Suprapubic skin (tissue), 4 donors: ENCODE data around the gene CIART. TPM values are rescaled to one million over a fixed set of nuclear protein-coding genes. Genes with fewer than 3 reads are reported as not detected.

Source experiments
- DNase-seq, 2 donors: peaks; one replicate each; pipeline ENCODE4 v3.0.0-alpha.2; 2019; ENCODE audit warnings: low spot score in 2 of 2
- H3K27ac ChIP-seq: fragments of 200-600 bp; sonication (generic); one replicate; pipeline ENCODE4 v1.5.1; 2019
- H3K27me3 ChIP-seq: fragments of 200-600 bp; sonication (generic); one replicate; pipeline ENCODE4 v1.5.1; 2019
- H3K36me3 ChIP-seq: fragments of 200-600 bp; sonication (generic); one replicate; pipeline ENCODE4 v1.5.1; 2019
- H3K4me1 ChIP-seq: fragments of 200-600 bp; sonication (generic); one replicate; pipeline ENCODE4 v1.5.1; 2019
- H3K4me3 ChIP-seq: fragments of 200-600 bp; sonication (generic); one replicate; pipeline ENCODE4 v1.5.1; 2019; ENCODE audit warnings: mild to moderate bottlenecking
- H3K9me3 ChIP-seq: fragments of 200-600 bp; sonication (generic); one replicate; pipeline ENCODE4 v1.5.1; 2019
- CTCF ChIP-seq, 2 donors: fragments of 200-600 bp in 1 of 2; fragments of 450-650 bp in 1 of 2; sonication (generic) in 1 of 2; IDR thresholded peaks; one replicate each; pipeline ENCODE4 v1.5.1; 2016 to 2019; ENCODE audit warnings: antibody characterized with exemption in 2 of 2, mild to moderate bottlenecking in 1 of 2, moderate library complexity in 1 of 2
- EP300 ChIP-seq: sonication (generic); formaldehyde crosslinking; IDR thresholded peaks from one replicate; pipeline ENCODE4 v1.6.1; 2017; ENCODE audit warnings: antibody characterized with exemption
- POLR2A ChIP-seq, 2 donors: fragments of 450-650 bp; IDR thresholded peaks; one replicate each; pipeline ENCODE4 v1.6.1; 2017; ENCODE audit warnings: antibody characterized with exemption in 2 of 2, mild to moderate bottlenecking in 2 of 2, moderate library complexity in 2 of 2
- POLR2AphosphoS5 ChIP-seq, 3 donors: sonication (generic); formaldehyde crosslinking; IDR thresholded peaks; one replicate each; pipeline ENCODE4 v1.6.1; 2017; ENCODE audit warnings: antibody characterized with exemption in 3 of 3
- WGBS: methylation state at CpG from one replicate; pipeline ENCODE4 v1.1.5; 2018; 5-methylcytosine and 5-hydroxymethylcytosine counted together
- total RNA-seq, 4 donors: library from RNA; depleted of rRNA; stranded (reverse); fragments of >200 nt; gene quantifications; one replicate each; pipeline ENCODE4 v1.1.0, GENCODE V29; 2016

The CIART gene
- total RNA-seq, 4 donors from 2014 or later, result 15.8 to 37.4 (median 28.1) TPM

GRCh38 chr1:150267896-150268295 is 14.5 kb upstream of the CIART start:
- WGBS, result 42% methylated on average over 6 of the region's 6 CpGs
- H3K36me3 ChIP-seq, result peaks cover 29% of the 10 kb centered on the region
- H3K4me3 ChIP-seq, result peak overlapping the region; percentile 93
- no peak for DNase-seq
- peaks cover 26% of the 10 kb centered on the region for H3K4me1 ChIP-seq
- no peaks in the 10 kb centered on the region for H3K27me3 ChIP-seq
- no peak for TF ChIP-seq POLR2AphosphoS5 (IDR thresholded peaks at IDR 0.05)
- TF ChIP-seq POLR2A (IDR thresholded peaks at IDR 0.05), result no peak
- TF ChIP-seq EP300, result no peak
- no peak for TF ChIP-seq CTCF (IDR thresholded peaks at IDR 0.05)
- peak overlapping the region; percentile 96 for H3K27ac ChIP-seq
- no peaks in the 10 kb centered on the region for H3K9me3 ChIP-seq

DNA sequence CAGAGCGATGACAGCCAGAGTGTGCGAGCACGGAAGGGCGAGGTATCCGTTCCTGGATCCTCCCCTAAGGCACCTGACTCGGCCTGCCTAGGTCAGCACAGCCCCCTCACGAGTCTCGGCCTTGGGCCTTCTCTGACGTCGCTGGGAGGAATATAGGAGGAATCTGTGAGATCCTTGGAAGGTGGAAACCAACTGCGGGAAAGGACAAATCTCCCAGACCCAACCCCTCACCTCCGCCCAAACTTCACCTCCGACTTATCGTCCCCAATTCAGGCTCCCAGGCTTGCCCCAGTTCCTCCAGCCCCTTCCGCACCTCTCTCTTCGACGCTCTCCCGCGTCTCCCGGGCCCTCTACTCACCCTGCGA is 14.0 kb upstream of the CIART start:
- peaks cover 29% of the 10 kb centered on the region for H3K36me3 ChIP-seq
- H3K27ac ChIP-seq, result peak overlapping the region; percentile 96
- no peaks in the 10 kb centered on the region for H3K9me3 ChIP-seq
- under 1% methylated on average over 18 of the region's 21 CpGs for whole genome bisulfite sequencing
- H3K27me3 ChIP-seq, result no peaks in the 10 kb centered on the region
- no peak for DNase-seq
- H3K4me1 ChIP-seq, result peaks cover 28% of the 10 kb centered on the region
- no peak for TF ChIP-seq EP300
- TF ChIP-seq POLR2A (IDR thresholded peaks at IDR 0.05), result no peak
- peak in 1 of 3 donors; percentile 11 for TF ChIP-seq POLR2AphosphoS5 (IDR thresholded peaks at IDR 0.05)
- no peak for TF ChIP-seq CTCF (IDR thresholded peaks at IDR 0.05)
- peak overlapping the region; percentile 93 for H3K4me3 ChIP-seq

GRCh38 chr1:150268705-150269403 is 13.5 kb upstream of the CIART start, which contains the start of gene APH1A:
TSS of gene APH1A (minus strand) at chr1:150269016. CDS start at chr1:150268810, 206 bp downstream.
- peak within 1 kb of the TSS; percentile 93 for H3K4me3 ChIP-seq
- H3K9me3 ChIP-seq, result no peaks in the 10 kb centered on the region
- H3K27ac ChIP-seq, result peak within 1 kb of the TSS; percentile 96
- no peaks in the 10 kb centered on the region for H3K27me3 ChIP-seq
- peaks cover 29% of the 10 kb centered on the region for H3K36me3 ChIP-seq
- TF ChIP-seq POLR2A (IDR thresholded peaks at IDR 0.05) (peak in 1 of 2 donors; percentile 17), CTCF (IDR thresholded peaks at IDR 0.05) (no peak), EP300 (no peak), POLR2AphosphoS5 (IDR thresholded peaks at IDR 0.05) (peak in 2 of 3 donors; percentile 88 to 95)
- peaks cover 28% of the 10 kb centered on the region for H3K4me1 ChIP-seq
- under 1% methylated on average over 35 of the region's 49 CpGs for WGBS
- peak; percentile 99 for DNase-seq

- H3K36me3 ChIP-seq, result peaks cover 26% of the 10 kb centered on the region
- TF ChIP-seq CTCF (IDR thresholded peaks at IDR 0.05), result no peak
- TF ChIP-seq POLR2A (IDR thresholded peaks at IDR 0.05), result no peak
- TF ChIP-seq EP300, result no peak
- no peak for TF ChIP-seq POLR2AphosphoS5 (IDR thresholded peaks at IDR 0.05)
- H3K27me3 ChIP-seq, result no peaks in the 10 kb centered on the region
- H3K27ac ChIP-seq, result peak overlapping the region; percentile 96
- no peak for DNase-seq
- peaks cover 28% of the 10 kb centered on the region for H3K4me1 ChIP-seq
- H3K4me3 ChIP-seq, result peak overlapping the region; percentile 93
- H3K9me3 ChIP-seq, result no peaks in the 10 kb centered on the region
- WGBS, result 33% methylated on average over 10 of the region's 10 CpGs
These were observed 12.9 kb upstream of the CIART start for GRCh38 chr1:150269451-150269850.

DNA sequence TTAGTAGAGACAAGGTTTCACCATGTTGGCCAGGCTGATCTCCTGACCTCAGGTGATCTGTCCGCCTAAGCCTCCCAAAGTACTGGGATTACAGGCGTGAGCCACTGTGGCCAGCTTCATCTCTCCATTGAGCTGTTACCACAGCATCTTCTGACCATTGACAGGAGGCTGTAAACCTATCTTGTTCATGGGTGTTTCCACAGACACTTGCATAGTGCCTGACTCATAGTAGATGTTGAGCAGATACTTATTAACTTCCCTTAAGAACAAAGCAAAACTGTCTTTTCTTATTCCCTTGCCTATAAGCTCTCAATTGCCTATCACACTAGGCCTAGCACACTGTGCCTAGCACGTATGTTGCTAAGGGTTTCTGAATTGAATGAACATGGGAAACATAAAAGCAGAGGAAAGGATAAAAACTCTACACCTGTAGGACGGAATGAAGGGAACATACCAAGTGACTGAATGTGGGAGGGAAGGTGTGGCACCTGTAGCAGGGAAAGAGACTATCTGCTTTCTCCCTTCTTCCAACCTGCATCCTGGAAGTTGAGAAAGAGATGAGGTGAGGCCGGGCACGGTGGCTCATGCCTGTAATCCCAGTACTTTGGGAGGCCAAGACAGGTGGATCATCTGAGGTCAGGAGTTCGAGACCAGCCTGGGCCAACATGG is 10.9 kb upstream of the CIART start:
- no peak overlapping the region for H3K27ac ChIP-seq

More for the DNA sequence above, 10.9 kb upstream of the CIART start:
- peaks cover 6% of the 10 kb centered on the region for H3K36me3 ChIP-seq
- no peak overlapping the region for H3K4me3 ChIP-seq
- no peaks in the 10 kb centered on the region for H3K27me3 ChIP-seq
- WGBS, result 86% methylated on average over 7 of the region's 7 CpGs
- H3K4me1 ChIP-seq, result peaks cover 28% of the 10 kb centered on the region
- DNase-seq, result no peak
- no peaks in the 10 kb centered on the region for H3K9me3 ChIP-seq
- TF ChIP-seq EP300, result no peak
- no peak for TF ChIP-seq CTCF (IDR thresholded peaks at IDR 0.05)
- TF ChIP-seq POLR2AphosphoS5 (IDR thresholded peaks at IDR 0.05), result no peak
- TF ChIP-seq POLR2A (IDR thresholded peaks at IDR 0.05), result no peak
